ENCODE data around the gene SPDYE4.

SPDYE4 gene

GRCh38 chr17:8719291-8720246, 38.8 kb downstream of the SPDYE4 start:
- no peaks in the 10 kb centered on the region for H3K36me3 ChIP-seq (ENCODE audit: control insufficient read depth, insufficient read depth, low read length)
- no peaks in the 10 kb centered on the region for H3K9me3 ChIP-seq (ENCODE audit: control insufficient read depth, insufficient read depth, low read length)
- no peak overlapping the region for H3K9ac ChIP-seq (ENCODE audit: low read depth, low read length)
- no peaks in the 10 kb centered on the region for H3K27me3 ChIP-seq (ENCODE audit: control insufficient read depth, insufficient read depth, low read length)
- H3K4me1 ChIP-seq (ENCODE audit: control insufficient read depth, insufficient read depth, low read length) = no peaks in the 10 kb centered on the region
- H3K4me3 ChIP-seq (ENCODE audit: low read depth, low read length) = no peak overlapping the region

GRCh38 chr17:8718001-8718563, 40.3 kb downstream of the SPDYE4 start:
- Histone ChIP-seq H3K4me1 (ENCODE audit: control insufficient read depth, insufficient read depth, low read length) (no peaks in the 10 kb centered on the region), H3K36me3 (ENCODE audit: control insufficient read depth, insufficient read depth, low read length) (no peaks in the 10 kb centered on the region), H3K9me3 (ENCODE audit: control insufficient read depth, insufficient read depth, low read length) (no peaks in the 10 kb centered on the region), H3K27me3 (ENCODE audit: control insufficient read depth, insufficient read depth, low read length) (no peaks in the 10 kb centered on the region), H3K9ac (ENCODE audit: low read depth, low read length) (no peak overlapping the region), H3K4me3 (ENCODE audit: low read depth, low read length) (no peak overlapping the region)

GRCh38 chr17:8713878-8714277, 44.5 kb downstream of the SPDYE4 start:
- Histone ChIP-seq H3K9ac (ENCODE audit: low read depth, low read length) (no peak overlapping the region), H3K27me3 (ENCODE audit: control insufficient read depth, insufficient read depth, low read length) (no peaks in the 10 kb centered on the region), H3K4me1 (ENCODE audit: control insufficient read depth, insufficient read depth, low read length) (no peaks in the 10 kb centered on the region), H3K36me3 (ENCODE audit: control insufficient read depth, insufficient read depth, low read length) (no peaks in the 10 kb centered on the region), H3K4me3 (ENCODE audit: low read depth, low read length) (no peak overlapping the region), H3K9me3 (ENCODE audit: control insufficient read depth, insufficient read depth, low read length) (no peaks in the 10 kb centered on the region)

GRCh38 chr17:8713315-8713714, 45.0 kb downstream of the SPDYE4 start:
- H3K36me3 ChIP-seq (ENCODE audit: control insufficient read depth, insufficient read depth, low read length) = no peaks in the 10 kb centered on the region
- H3K9ac ChIP-seq (ENCODE audit: low read depth, low read length) = no peak overlapping the region
- H3K27me3 ChIP-seq (ENCODE audit: control insufficient read depth, insufficient read depth, low read length) = no peaks in the 10 kb centered on the region
- no peaks in the 10 kb centered on the region for H3K9me3 ChIP-seq (ENCODE audit: control insufficient read depth, insufficient read depth, low read length)
- H3K4me1 ChIP-seq (ENCODE audit: control insufficient read depth, insufficient read depth, low read length) = no peaks in the 10 kb centered on the region
- H3K4me3 ChIP-seq (ENCODE audit: low read depth, low read length) = no peak overlapping the region

GRCh38 chr17:8712698-8713097, 45.6 kb downstream of the SPDYE4 start:
- no peak overlapping the region for H3K4me3 ChIP-seq (ENCODE audit: low read depth, low read length)
- no peak overlapping the region for H3K9ac ChIP-seq (ENCODE audit: low read depth, low read length)
- no peaks in the 10 kb centered on the region for H3K36me3 ChIP-seq (ENCODE audit: control insufficient read depth, insufficient read depth, low read length)
- no peaks in the 10 kb centered on the region for H3K9me3 ChIP-seq (ENCODE audit: control insufficient read depth, insufficient read depth, low read length)
- H3K4me1 ChIP-seq (ENCODE audit: control insufficient read depth, insufficient read depth, low read length) = no peaks in the 10 kb centered on the region
- H3K27me3 ChIP-seq (ENCODE audit: control insufficient read depth, insufficient read depth, low read length) = no peaks in the 10 kb centered on the region

- no peak overlapping the region for H3K9ac ChIP-seq (ENCODE audit: low read depth, low read length)
- H3K9me3 ChIP-seq (ENCODE audit: control insufficient read depth, insufficient read depth, low read length) = no peaks in the 10 kb centered on the region
- no peak overlapping the region for H3K4me3 ChIP-seq (ENCODE audit: low read depth, low read length)
- H3K4me1 ChIP-seq (ENCODE audit: control insufficient read depth, insufficient read depth, low read length) = no peaks in the 10 kb centered on the region
- H3K27me3 ChIP-seq (ENCODE audit: control insufficient read depth, insufficient read depth, low read length) = no peaks in the 10 kb centered on the region
- H3K36me3 ChIP-seq (ENCODE audit: control insufficient read depth, insufficient read depth, low read length) = no peaks in the 10 kb centered on the region
Measured at GRCh38 chr17:8711291-8711690, 47.1 kb downstream of the SPDYE4 start.

GRCh38 chr17:8710813-8711212, 47.5 kb downstream of the SPDYE4 start:
- no peak overlapping the region for H3K4me3 ChIP-seq (ENCODE audit: low read depth, low read length)
- no peaks in the 10 kb centered on the region for H3K4me1 ChIP-seq (ENCODE audit: control insufficient read depth, insufficient read depth, low read length)
- H3K9ac ChIP-seq (ENCODE audit: low read depth, low read length) = no peak overlapping the region
- H3K36me3 ChIP-seq (ENCODE audit: control insufficient read depth, insufficient read depth, low read length) = no peaks in the 10 kb centered on the region
- H3K27me3 ChIP-seq (ENCODE audit: control insufficient read depth, insufficient read depth, low read length) = no peaks in the 10 kb centered on the region
- no peaks in the 10 kb centered on the region for H3K9me3 ChIP-seq (ENCODE audit: control insufficient read depth, insufficient read depth, low read length)

GRCh38 chr17:8709006-8709405, 49.3 kb downstream of the SPDYE4 start:
- Histone ChIP-seq H3K4me3 (ENCODE audit: low read depth, low read length) (no peak overlapping the region), H3K27me3 (ENCODE audit: control insufficient read depth, insufficient read depth, low read length) (no peaks in the 10 kb centered on the region), H3K9ac (ENCODE audit: low read depth, low read length) (no peak overlapping the region), H3K9me3 (ENCODE audit: control insufficient read depth, insufficient read depth, low read length) (no peaks in the 10 kb centered on the region), H3K4me1 (ENCODE audit: control insufficient read depth, insufficient read depth, low read length) (no peaks in the 10 kb centered on the region), H3K36me3 (ENCODE audit: control insufficient read depth, insufficient read depth, low read length) (no peaks in the 10 kb centered on the region)

GRCh38 chr17:8708025-8708461, 50.3 kb downstream of the SPDYE4 start:
- H3K4me1 ChIP-seq (ENCODE audit: control insufficient read depth, insufficient read depth, low read length) = no peaks in the 10 kb centered on the region
- H3K4me3 ChIP-seq (ENCODE audit: low read depth, low read length) = no peak overlapping the region
- no peaks in the 10 kb centered on the region for H3K27me3 ChIP-seq (ENCODE audit: control insufficient read depth, insufficient read depth, low read length)
- H3K36me3 ChIP-seq (ENCODE audit: control insufficient read depth, insufficient read depth, low read length) = no peaks in the 10 kb centered on the region
- H3K9ac ChIP-seq (ENCODE audit: low read depth, low read length) = no peak overlapping the region
- no peaks in the 10 kb centered on the region for H3K9me3 ChIP-seq (ENCODE audit: control insufficient read depth, insufficient read depth, low read length)

GRCh38 chr17:8707332-8708024, 50.9 kb downstream of the SPDYE4 start:
- Histone ChIP-seq H3K9me3 (ENCODE audit: control insufficient read depth, insufficient read depth, low read length) (no peaks in the 10 kb centered on the region), H3K4me1 (ENCODE audit: control insufficient read depth, insufficient read depth, low read length) (no peaks in the 10 kb centered on the region), H3K4me3 (ENCODE audit: low read depth, low read length) (no peak overlapping the region), H3K9ac (ENCODE audit: low read depth, low read length) (no peak overlapping the region), H3K27me3 (ENCODE audit: control insufficient read depth, insufficient read depth, low read length) (no peaks in the 10 kb centered on the region), H3K36me3 (ENCODE audit: control insufficient read depth, insufficient read depth, low read length) (no peaks in the 10 kb centered on the region)

- Histone ChIP-seq H3K4me3 (ENCODE audit: low read depth, low read length) (no peak overlapping the region), H3K36me3 (ENCODE audit: control insufficient read depth, insufficient read depth, low read length) (no peaks in the 10 kb centered on the region), H3K4me1 (ENCODE audit: control insufficient read depth, insufficient read depth, low read length) (no peaks in the 10 kb centered on the region), H3K9me3 (ENCODE audit: control insufficient read depth, insufficient read depth, low read length) (no peaks in the 10 kb centered on the region), H3K27me3 (ENCODE audit: control insufficient read depth, insufficient read depth, low read length) (no peaks in the 10 kb centered on the region), H3K9ac (ENCODE audit: low read depth, low read length) (no peak overlapping the region)
Measured at GRCh38 chr17:8706431-8706830, 51.9 kb downstream of the SPDYE4 start.
